ENCODE data around the gene AKAP6.

The AKAP6 gene

DNA sequence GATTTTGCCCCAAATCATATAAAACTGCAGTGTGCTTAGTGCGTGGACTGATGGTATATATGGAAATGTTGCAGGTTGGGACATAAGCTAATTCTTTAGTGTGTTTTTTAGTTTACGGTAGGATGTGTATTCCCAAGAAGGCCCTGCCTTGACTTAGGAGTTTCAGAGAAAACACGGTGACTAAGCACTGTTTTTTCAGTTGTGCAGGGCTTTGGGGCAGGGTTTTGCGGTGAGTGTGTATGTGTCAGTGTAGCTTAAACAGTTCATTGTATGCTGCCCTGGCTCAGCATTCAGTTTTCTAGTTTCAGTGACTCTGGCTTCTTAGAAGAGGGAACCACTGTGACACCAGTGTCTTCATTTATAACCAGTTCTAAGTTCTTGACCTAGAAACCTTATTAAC, 101.2 kb downstream of the AKAP6 start:
- H3K9me3 Mint-ChIP-seq: peaks cover 1% of the 10 kb centered on the region

DNA sequence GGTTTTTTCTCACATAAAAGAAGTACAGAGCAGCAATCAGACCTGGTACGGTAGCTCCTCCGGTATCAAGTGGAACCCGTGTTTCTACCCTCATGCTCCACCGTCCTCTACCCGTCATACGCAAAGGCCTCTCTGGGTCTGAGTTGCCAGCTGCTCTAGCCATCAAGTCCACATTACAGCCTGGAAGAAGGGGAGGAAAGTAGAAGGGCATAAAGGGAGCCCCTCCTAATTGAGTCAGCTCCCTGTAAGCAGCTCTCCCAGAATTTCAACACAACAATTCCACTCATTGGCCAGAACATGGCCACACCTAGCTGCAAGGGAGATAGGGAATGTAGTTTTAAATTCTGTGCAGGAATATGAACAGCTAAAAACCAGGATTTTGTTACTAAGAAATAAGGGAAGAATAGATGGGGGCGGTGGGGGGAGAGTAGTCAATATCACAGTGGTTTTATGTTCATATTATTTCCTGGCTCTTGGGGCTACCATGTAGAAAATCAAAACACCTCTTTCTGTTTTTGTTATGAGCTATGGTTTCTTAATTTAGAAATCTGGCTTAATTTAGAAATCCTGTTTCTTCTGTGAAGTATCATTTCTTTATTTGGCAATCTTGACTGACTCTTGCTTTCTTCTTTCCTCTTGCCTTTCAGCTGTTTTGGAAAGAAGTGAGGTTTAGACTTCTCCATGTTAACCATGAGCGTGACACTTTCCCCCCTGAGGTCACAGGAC, 103.9 kb downstream of the AKAP6 start:
- H3K4me1 Mint-ChIP-seq: no peaks in the 10 kb centered on the region
- H3K27ac Mint-ChIP-seq: no peak overlapping the region
- no peak for ATAC-seq
- H3K36me3 Mint-ChIP-seq: no peaks in the 10 kb centered on the region
- no peak for DNase-seq (ENCODE audit: low spot score in 2 of 2)
- peaks cover 3% of the 10 kb centered on the region for H3K9me3 Mint-ChIP-seq
- no peak overlapping the region for H3K4me3 Mint-ChIP-seq

More for the DNA sequence above, 101.2 kb downstream of the AKAP6 start:
- H3K36me3 Mint-ChIP-seq: no peaks in the 10 kb centered on the region
- H3K4me3 Mint-ChIP-seq: no peak overlapping the region
- no peaks in the 10 kb centered on the region for H3K4me1 Mint-ChIP-seq
- no peak for DNase-seq (ENCODE audit: low spot score in 2 of 2)
- ATAC-seq: peak; percentile 45
- H3K27ac Mint-ChIP-seq: no peak overlapping the region

DNA sequence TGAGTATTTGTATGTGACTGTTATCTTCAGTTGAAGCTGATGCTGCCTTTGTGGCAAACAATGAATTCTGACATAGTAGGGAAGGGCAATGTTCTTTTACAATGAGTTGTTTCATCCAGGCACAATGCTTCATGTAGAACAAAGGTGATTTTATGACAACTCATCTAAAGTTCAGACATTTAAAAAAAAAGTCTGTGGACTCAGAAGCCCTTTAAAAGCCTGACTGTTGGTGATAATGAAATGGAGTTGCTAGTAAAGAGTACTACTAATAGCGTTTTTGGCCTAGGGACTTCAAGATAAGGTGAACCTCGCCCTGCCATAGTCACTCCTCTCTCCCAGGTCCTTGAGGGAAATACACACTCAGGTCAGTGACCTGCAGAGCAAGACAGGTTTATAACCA, 105.1 kb downstream of the AKAP6 start:
- H3K4me1 Mint-ChIP-seq: no peaks in the 10 kb centered on the region
- no peak for ATAC-seq
- no peak for DNase-seq (ENCODE audit: low spot score in 2 of 2)
- H3K36me3 Mint-ChIP-seq: no peaks in the 10 kb centered on the region
- no peak overlapping the region for H3K27ac Mint-ChIP-seq
- no peak overlapping the region for H3K4me3 Mint-ChIP-seq
- peaks cover 3% of the 10 kb centered on the region for H3K9me3 Mint-ChIP-seq

DNA sequence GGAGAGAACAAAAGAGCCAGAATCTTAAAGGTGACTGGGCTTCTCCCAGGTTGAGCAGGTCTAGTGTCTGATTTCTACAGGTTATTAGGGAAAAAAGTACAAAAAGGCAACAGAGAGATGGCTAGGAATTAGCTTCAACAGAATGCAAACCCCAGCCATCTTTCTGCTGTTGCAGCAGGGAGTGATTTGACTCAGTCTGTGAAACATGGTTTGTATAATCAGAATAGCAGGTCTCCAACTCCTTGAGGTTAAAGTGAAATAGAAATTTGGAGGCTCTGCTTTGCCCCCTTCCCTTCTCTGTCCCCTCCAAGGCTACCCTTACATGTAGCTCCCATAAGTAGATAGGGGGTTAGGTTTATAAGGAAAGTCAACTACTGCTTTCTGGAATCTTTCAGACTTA, 105.8 kb downstream of the AKAP6 start:
- no peaks in the 10 kb centered on the region for H3K4me1 Mint-ChIP-seq
- H3K9me3 Mint-ChIP-seq: peaks cover 3% of the 10 kb centered on the region
- ATAC-seq: no peak
- no peaks in the 10 kb centered on the region for H3K36me3 Mint-ChIP-seq
- H3K4me3 Mint-ChIP-seq: no peak overlapping the region
- no peak overlapping the region for H3K27ac Mint-ChIP-seq
- DNase-seq (ENCODE audit: low spot score in 2 of 2): no peak

DNA sequence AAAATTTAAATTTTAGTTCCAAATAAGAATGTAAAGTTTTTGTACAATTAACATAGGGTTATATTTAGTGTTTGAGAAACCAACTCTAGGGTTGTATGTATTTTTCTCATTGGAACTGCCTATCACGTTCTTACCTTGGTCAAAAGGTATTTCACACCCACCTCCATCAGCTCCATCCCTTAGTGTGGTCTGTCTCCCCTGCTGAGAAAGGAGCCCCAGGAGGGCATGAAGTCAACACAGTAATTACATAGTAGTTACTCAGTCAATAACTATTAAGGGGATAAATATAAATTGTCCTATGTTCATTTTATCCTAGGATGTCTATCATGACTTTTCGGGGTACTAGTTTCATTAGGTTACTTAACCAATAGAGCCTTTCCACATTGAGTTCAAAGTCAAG, 106.3 kb downstream of the AKAP6 start:
- H3K4me1 Mint-ChIP-seq: no peaks in the 10 kb centered on the region
- H3K36me3 Mint-ChIP-seq: no peaks in the 10 kb centered on the region
- no peak for ATAC-seq
- H3K4me3 Mint-ChIP-seq: no peak overlapping the region
- H3K9me3 Mint-ChIP-seq: peaks cover 3% of the 10 kb centered on the region
- H3K27ac Mint-ChIP-seq: no peak overlapping the region
- DNase-seq (ENCODE audit: low spot score in 2 of 2): no peak

DNA sequence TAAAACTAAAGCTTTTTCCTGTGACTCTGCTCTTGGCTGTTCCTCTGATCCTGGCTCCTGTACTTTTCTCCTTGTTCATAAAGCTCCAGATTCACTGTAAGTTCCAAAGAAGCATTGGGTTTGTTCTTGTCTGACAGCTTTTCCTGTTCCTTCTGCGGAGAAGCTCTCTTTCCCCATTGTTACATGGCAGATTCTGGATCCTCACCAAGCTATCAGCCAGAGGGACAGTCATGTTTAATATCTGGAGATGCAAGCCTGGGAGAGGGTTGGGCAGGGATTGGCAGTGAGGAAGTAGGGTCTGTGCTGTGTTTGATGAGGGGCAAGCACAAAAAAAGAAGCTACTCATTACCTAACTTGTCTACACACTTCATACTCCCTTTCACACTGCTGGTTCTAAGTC, 107.9 kb downstream of the AKAP6 start:
- H3K27ac Mint-ChIP-seq: no peak overlapping the region
- H3K4me1 Mint-ChIP-seq: no peaks in the 10 kb centered on the region
- DNase-seq (ENCODE audit: low spot score in 2 of 2): no peak
- peaks cover 3% of the 10 kb centered on the region for H3K9me3 Mint-ChIP-seq
- H3K4me3 Mint-ChIP-seq: no peak overlapping the region
- no peaks in the 10 kb centered on the region for H3K36me3 Mint-ChIP-seq
- no peak for ATAC-seq

DNA sequence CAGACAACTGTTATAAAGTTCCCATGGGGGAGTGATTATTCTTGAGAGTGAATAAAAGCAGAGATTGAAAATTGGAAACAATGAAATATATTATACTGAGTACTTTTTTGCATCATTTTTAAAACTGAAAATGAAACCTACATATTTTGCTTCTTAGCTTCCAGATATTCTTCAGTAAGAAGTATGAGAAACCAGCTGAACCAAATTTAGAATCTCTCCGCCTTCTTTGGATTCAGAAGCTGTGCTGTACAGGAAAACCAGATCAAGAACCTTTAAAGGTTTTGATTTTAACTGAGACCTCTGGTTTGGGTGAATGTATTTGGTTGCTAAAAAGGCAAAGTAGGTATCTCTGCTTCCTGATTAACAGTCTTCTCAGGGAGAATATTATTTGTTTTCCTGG, 109.4 kb downstream of the AKAP6 start:
- H3K27ac Mint-ChIP-seq: no peak overlapping the region
- no peak for ATAC-seq
- no peak for DNase-seq (ENCODE audit: low spot score in 2 of 2)
- H3K36me3 Mint-ChIP-seq: no peaks in the 10 kb centered on the region
- peaks cover 6% of the 10 kb centered on the region for H3K9me3 Mint-ChIP-seq
- H3K4me3 Mint-ChIP-seq: no peak overlapping the region
- H3K4me1 Mint-ChIP-seq: no peaks in the 10 kb centered on the region

DNA sequence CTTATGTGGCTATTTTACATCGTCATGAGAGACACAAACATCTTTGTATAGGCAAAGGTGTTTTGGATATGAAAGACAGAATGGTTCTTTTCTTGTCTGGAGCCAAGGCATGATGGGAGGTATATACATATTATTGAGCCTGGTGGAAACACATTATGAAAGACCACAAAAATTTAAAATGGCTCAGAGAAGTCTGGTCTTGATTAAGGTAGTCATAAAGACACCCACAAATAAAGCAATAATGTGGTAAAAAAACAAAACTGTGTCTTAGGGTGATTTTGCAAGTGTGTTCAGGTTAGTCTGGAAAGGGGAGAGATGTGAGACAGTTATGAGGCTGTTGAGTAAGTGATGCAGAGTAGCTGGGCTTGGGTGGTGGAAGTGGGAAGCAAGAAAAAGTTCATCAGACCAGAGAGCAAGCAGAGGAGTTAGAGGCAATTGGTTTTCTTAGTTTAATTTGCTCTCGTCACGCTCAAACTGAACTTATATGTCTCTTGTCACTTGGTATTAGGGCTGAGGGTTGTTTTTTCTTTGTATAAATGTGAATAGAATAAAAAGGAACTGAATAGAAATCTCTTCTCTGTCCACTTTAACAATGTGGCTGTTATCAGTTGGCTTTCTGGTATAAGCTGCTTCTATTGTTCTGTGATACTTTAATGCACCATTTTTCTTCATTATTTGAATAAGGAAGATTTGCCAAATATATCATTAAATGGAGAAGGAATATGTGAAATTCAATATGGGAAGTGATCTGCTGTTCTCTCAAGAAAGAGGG, 115.0 kb downstream of the AKAP6 start:
- Mint-ChIP-seq H3K27ac (no peak overlapping the region), H3K4me1 (no peaks in the 10 kb centered on the region)
- no peak for ATAC-seq

DNA sequence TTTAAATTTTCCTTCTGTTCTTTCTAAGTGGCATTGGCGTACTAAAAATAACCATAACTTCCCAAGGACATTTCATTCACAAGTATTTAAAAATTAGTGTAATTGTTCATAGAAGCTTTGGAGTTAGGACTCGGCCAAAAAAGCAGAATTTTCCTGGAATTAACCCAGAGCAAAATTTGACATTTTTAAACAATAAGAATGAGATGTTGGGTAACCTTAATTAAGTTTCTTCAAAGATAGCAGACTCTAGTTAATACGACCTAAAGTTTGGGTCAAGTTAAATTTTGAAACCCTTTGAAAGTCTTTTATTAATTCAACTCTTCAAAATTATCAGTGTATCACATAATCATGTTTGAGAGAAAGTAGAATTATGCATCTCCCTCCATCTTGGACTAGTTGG, 118.3 kb downstream of the AKAP6 start:
- H3K9me3 Mint-ChIP-seq: peaks cover 2% of the 10 kb centered on the region
- no peak overlapping the region for H3K4me3 Mint-ChIP-seq
- ATAC-seq (no peak), DNase-seq (ENCODE audit: low spot score in 2 of 2) (no peak)
- no peaks in the 10 kb centered on the region for H3K36me3 Mint-ChIP-seq
- H3K27ac Mint-ChIP-seq: no peak overlapping the region
- H3K4me1 Mint-ChIP-seq: no peaks in the 10 kb centered on the region

More for the DNA sequence above, 115.0 kb downstream of the AKAP6 start:
- Mint-ChIP-seq H3K4me3 (no peak overlapping the region), H3K36me3 (no peaks in the 10 kb centered on the region), H3K9me3 (peaks cover 2% of the 10 kb centered on the region)
- DNase-seq (ENCODE audit: low spot score in 2 of 2): no peak

DNA sequence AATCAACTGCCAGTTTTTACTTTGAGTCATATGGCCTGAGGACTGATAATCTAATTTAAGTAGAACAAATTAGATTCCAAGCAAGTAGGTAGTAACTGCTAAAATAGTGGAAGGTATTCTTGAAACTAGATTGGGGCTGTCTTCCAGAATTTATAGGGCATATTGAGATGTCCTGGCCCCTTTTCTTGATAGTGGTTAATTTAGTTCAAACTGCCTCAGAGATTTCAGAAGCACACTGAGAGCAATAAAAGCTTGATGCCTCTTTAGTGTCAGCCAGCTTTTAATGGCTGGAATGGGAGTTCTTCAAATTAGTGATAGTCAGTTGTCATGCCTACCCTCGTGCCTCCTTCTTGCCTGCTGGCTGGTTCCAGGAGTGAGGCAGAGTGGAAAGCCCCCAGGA, 120.5 kb downstream of the AKAP6 start:
- no peak for ATAC-seq
- Mint-ChIP-seq H3K27ac (no peak overlapping the region), H3K4me1 (no peaks in the 10 kb centered on the region), H3K4me3 (no peak overlapping the region), H3K9me3 (no peaks in the 10 kb centered on the region), H3K36me3 (no peaks in the 10 kb centered on the region)
- no peak for DNase-seq (ENCODE audit: low spot score in 2 of 2)

DNA sequence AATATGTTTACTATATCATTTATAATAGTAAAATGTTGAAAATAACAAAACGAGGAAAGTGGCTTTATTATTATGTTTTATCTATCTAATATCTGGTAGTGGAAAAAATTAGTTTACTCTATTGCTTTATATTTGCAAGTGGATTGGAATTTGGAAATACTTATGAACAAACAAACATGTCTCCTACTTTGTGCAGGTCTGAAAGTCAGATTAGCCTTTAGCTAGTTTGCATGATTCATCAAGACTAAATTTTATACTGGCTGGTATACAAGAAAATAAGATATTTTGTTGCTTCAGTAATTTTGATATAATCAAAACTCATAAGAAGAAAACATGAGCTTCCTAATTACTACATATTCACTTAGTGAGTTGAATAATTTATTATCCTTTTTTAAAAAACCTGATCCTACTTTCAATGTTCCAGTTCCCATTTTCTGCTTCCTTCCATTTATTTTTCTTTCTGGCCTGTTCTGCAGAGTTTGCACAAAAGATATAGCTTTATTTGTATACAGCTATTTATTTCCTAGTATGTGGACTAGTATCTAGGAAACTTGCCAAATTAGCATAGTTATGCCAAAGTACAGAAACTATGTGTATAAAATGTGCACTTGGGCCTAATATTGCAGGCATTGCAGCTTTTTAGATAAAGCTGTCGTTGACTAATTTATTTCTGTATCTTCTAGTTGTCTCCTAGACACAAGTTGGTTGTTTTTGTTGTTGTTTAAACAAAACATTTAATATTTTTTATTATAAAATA, 122.0 kb downstream of the AKAP6 start:
- Mint-ChIP-seq H3K4me3 (no peak overlapping the region), H3K9me3 (peaks cover 2% of the 10 kb centered on the region)

DNA sequence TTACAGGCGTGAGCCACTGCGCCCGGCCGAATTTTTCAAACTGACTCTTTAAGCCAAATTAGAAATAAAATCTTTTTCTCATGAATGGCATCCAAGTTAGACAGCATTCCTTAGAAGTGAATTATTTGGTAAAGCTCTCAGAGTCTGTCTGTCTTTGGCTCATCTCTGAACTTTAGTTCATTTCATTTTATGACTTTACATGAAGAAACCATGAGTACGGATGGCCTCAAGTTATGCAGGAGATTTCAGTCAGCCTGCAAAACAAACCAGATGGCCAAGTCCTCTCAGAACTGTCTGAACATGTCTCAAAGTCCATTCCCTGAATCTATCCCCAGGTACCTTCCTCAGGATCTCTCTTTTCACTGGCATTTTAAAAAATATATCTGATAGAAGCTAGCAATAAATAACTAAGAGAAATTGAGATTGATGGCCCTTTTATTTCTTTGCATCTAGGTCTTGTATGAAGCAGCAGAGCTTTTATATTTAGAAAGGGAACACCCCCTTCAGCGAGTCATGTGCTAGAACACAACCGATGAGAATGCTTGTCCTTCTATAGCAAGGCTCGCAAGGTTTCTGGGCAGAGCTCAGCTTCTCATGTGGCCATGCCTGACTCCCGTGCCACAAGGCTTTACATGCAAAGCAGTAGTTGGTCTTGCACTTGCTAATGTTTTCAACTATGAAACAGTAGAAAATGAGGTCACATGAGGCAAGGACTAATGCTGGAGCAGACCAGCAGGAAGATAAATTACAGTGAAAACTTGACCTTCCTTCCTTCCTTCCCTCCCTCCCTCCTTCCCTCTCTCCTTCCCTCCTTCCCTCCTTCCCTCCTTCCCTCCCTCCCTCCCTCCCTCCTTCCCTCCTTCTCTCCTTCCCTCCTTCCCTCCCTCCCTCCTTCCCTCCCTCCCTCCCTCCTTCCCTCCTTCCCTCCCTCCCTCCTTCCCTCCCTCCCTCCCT, 125.0 kb downstream of the AKAP6 start:
- Mint-ChIP-seq H3K9me3 (peaks cover 5% of the 10 kb centered on the region), H3K36me3 (no peaks in the 10 kb centered on the region), H3K4me1 (no peaks in the 10 kb centered on the region), H3K4me3 (no peak overlapping the region), H3K27ac (no peak overlapping the region)
- no peak for DNase-seq (ENCODE audit: low spot score in 2 of 2)
- ATAC-seq: no peak

More for the DNA sequence above, 122.0 kb downstream of the AKAP6 start:
- no peak overlapping the region for H3K27ac Mint-ChIP-seq
- no peaks in the 10 kb centered on the region for H3K36me3 Mint-ChIP-seq
- H3K4me1 Mint-ChIP-seq: no peaks in the 10 kb centered on the region
- no peak for ATAC-seq
- no peak for DNase-seq (ENCODE audit: low spot score in 2 of 2)

DNA sequence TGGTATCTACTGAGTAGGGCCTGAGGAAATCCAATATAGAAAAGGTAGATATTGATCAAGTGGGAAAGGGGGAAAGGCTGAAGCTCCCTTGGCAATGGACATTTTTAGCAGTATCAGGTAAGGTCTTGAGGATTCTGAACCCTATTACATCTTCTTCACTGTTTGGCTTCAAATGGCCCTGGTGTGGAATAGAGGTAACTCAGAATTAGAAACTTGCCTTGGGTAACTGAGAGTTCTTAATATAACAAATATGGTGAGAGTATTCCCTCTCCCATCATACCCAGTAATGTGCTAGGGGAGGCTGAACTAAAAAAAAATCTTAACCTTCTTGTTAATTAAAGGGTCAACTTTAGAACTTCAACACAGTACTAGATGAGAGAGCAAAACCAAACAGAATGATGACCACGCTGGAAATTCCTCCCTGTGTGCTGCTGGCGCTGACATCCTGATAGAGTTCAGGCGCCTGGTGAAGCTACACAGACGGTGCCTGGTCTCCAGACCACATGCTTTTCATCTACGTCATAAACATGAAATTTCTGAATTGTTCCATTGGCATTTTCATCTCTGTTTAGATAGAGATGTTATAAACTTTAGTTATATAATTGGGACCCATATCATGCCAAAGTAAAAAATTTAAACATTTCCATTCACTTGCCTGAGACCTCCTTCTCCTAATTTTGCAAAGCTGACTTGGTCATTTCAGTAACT, 128.3 kb downstream of the AKAP6 start:
- no peak overlapping the region for H3K27ac Mint-ChIP-seq
- H3K9me3 Mint-ChIP-seq: peaks cover 8% of the 10 kb centered on the region
- DNase-seq (ENCODE audit: low spot score in 2 of 2) (no peak), ATAC-seq (no peak)
- no peaks in the 10 kb centered on the region for H3K36me3 Mint-ChIP-seq
- no peak overlapping the region for H3K4me3 Mint-ChIP-seq
- no peaks in the 10 kb centered on the region for H3K4me1 Mint-ChIP-seq

DNA sequence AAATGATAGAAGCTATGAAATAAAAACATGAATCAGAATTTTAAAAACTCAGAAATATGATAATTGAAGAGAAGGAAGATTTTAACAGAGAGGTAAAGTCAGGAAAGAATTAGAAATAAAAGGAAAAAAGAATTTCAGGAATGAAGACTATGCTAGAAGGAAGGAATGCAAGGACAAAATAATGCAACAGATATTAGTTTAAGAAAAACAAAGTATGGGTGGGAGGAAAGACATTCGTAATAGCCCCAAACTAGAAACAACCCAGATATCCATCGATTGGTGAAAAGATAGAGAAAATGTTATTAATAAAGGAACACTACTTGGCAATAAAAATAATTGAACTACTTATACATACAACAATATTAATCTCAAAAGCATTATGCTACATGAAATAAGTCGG, 129.6 kb downstream of the AKAP6 start:
- H3K36me3 Mint-ChIP-seq: no peaks in the 10 kb centered on the region
- no peak overlapping the region for H3K4me3 Mint-ChIP-seq
- no peak for DNase-seq (ENCODE audit: low spot score in 2 of 2)
- H3K4me1 Mint-ChIP-seq: no peaks in the 10 kb centered on the region
- H3K9me3 Mint-ChIP-seq: peaks cover 15% of the 10 kb centered on the region
- ATAC-seq: no peak
- H3K27ac Mint-ChIP-seq: no peak overlapping the region
